ENCODE data around the gene OSBP2.

The OSBP2 gene

GRCh38 chr22:30822216-30823014, 127.7 kb downstream of the OSBP2 start:
- no peak for DNase-seq

- DNase-seq: no peak
These were observed 128.3 kb downstream of the OSBP2 start for GRCh38 chr22:30823015-30823370.

GRCh38 chr22:30824096-30824495, 129.4 kb downstream of the OSBP2 start:
- no peak for DNase-seq

GRCh38 chr22:30824711-30825110, 130.0 kb downstream of the OSBP2 start:
- DNase-seq: no peak

- no peak for DNase-seq
These were observed 131.2 kb downstream of the OSBP2 start for GRCh38 chr22:30825711-30826505.

GRCh38 chr22:30826670-30827355, 132.1 kb downstream of the OSBP2 start:
- DNase-seq: no peak

- DNase-seq: no peak
These were observed 133.0 kb downstream of the OSBP2 start for GRCh38 chr22:30827646-30828045.

GRCh38 chr22:30828187-30829155, 133.8 kb downstream of the OSBP2 start:
- DNase-seq: no peak

GRCh38 chr22:30829901-30830550, 135.4 kb downstream of the OSBP2 start:
- no peak for DNase-seq

- DNase-seq: no peak
These were observed 136.2 kb downstream of the OSBP2 start for GRCh38 chr22:30830907-30831306.

GRCh38 chr22:30832407-30832987, 137.8 kb downstream of the OSBP2 start:
- DNase-seq: no peak

GRCh38 chr22:30833322-30833721, 138.6 kb downstream of the OSBP2 start:
- no peak for DNase-seq

GRCh38 chr22:30837531-30837930, 142.9 kb downstream of the OSBP2 start:
- DNase-seq: no peak

GRCh38 chr22:30838111-30838510, 143.4 kb downstream of the OSBP2 start:
- DNase-seq: no peak

GRCh38 chr22:30841273-30841672, 146.6 kb downstream of the OSBP2 start:
- no peak for DNase-seq

- DNase-seq: no peak
These were observed 148.6 kb downstream of the OSBP2 start for GRCh38 chr22:30843245-30843644.

GRCh38 chr22:30847583-30847982, 152.9 kb downstream of the OSBP2 start:
- no peak for DNase-seq

- DNase-seq: no peak
These were observed 160.6 kb downstream of the OSBP2 start for GRCh38 chr22:30855266-30855665.

GRCh38 chr22:30855677-30856518, 161.2 kb downstream of the OSBP2 start:
- DNase-seq: no peak

- no peak for DNase-seq
These were observed 162.2 kb downstream of the OSBP2 start for GRCh38 chr22:30856741-30857502.
